Sigmoid colon (tissue), 7 donors: Measurements from ENCODE around the gene FCER2. TPM values are rescaled to one million over a fixed set of nuclear protein-coding genes. Genes with fewer than 3 reads are reported as not detected.
A peak's percentile ranks its signal among the peaks of the same experiment; 100 is the strongest.

ENCODE experiments used
- DNase-seq: peaks from one replicate; pipeline ENCODE4 v3.0.0-alpha.2; 2019
- H3K27ac ChIP-seq, 4 donors: fragments of 200-600 bp; sonication (generic); one replicate each; pipeline ENCODE4 v1.5.1; 2016 to 2019; ENCODE audit warnings: mild to moderate bottlenecking in 1 of 4
- H3K27me3 ChIP-seq, 3 donors: fragments of 200-600 bp; sonication (generic); one replicate each; pipeline ENCODE4 v1.5.1; 2019; ENCODE audit warnings: mild to moderate bottlenecking in 1 of 3
- H3K36me3 ChIP-seq, 4 donors: fragments of 200-600 bp; sonication (generic); one replicate each; pipeline ENCODE4 v1.5.1; 2016 to 2019
- H3K4me1 ChIP-seq, 4 donors: fragments of 200-600 bp; sonication (generic); one replicate each; pipeline ENCODE4 v1.5.1; 2017 to 2019
- H3K4me3 ChIP-seq, 4 donors: fragments of 200-600 bp; sonication (generic); one replicate each; pipeline ENCODE4 v1.5.1; 2017 to 2019; ENCODE audit warnings: mild to moderate bottlenecking in 2 of 4, moderate library complexity in 1 of 4
- H3K9me3 ChIP-seq, 4 donors: fragments of 200-600 bp in 3 of 4; sonication (generic) in 3 of 4; one replicate each; pipeline versions ENCODE4 v1.5.1 to v1.6.1; 2013 to 2019
- EP300 ChIP-seq, 4 donors: sonication (generic); formaldehyde crosslinking; IDR thresholded peaks; one replicate each; pipeline ENCODE4 v1.6.1; 2017; ENCODE audit warnings: antibody characterized with exemption in 4 of 4
- POLR2A ChIP-seq, 2 donors: fragments of 450-650 bp; IDR thresholded peaks; one replicate each; pipeline ENCODE4 v1.6.1; 2016; ENCODE audit warnings: antibody characterized with exemption in 2 of 2, mild to moderate bottlenecking in 2 of 2, moderate library complexity in 2 of 2
- POLR2AphosphoS5 ChIP-seq, 4 donors: sonication (generic); formaldehyde crosslinking; IDR thresholded peaks; one replicate each; pipeline ENCODE4 v1.6.1; 2017; ENCODE audit warnings: antibody characterized with exemption in 4 of 4
- WGBS, 2 donors: extraction: QIAGEN DNeasy Blood & Tissue Kit; methylation state at CpG; one replicate each; pipeline ENCODE4 v1.1.7; 2013; 5-methylcytosine and 5-hydroxymethylcytosine counted together
- intact Hi-C: fragments of 100-400 bp; cut with DNase I; formaldehyde crosslinking; loops from one replicate; pipeline ENCODE4 v1.15.1; 2023
- polyA plus RNA-seq, 3 donors: library from polyadenylated mRNA; stranded (reverse); fragments of 200-250 nt; gene quantifications; one replicate each; pipeline ENCODE4 v1.2.3, GENCODE V29; 2013
- total RNA-seq, 4 donors: library from RNA; depleted of rRNA; stranded (reverse); fragments of >200 nt; gene quantifications; one replicate each; pipeline ENCODE4 v1.1.0, GENCODE V29; 2016
- TF ChIP-seq, protein P1 (sequence below), 4 experiments: fragments of 450-650 bp in 3 of 4; fragments of 200-600 bp in 1 of 4; IDR thresholded peaks; one replicate each; pipeline ENCODE4 v1.5.1; 2016 to 2019; ENCODE audit warnings: antibody characterized with exemption in 4 of 4, mild to moderate bottlenecking in 3 of 4, moderate library complexity in 2 of 4
- donor health status: healthy with polysubstance abuse.
- donor health status: Bipolar disorder and iron deficiency.
- donor health status: healthy.

FCER2 gene
- total and polyA plus RNA-seq, 7 donors: 0.27 to 14.7 (median 0.61) TPM; not detected in 1

DNA sequence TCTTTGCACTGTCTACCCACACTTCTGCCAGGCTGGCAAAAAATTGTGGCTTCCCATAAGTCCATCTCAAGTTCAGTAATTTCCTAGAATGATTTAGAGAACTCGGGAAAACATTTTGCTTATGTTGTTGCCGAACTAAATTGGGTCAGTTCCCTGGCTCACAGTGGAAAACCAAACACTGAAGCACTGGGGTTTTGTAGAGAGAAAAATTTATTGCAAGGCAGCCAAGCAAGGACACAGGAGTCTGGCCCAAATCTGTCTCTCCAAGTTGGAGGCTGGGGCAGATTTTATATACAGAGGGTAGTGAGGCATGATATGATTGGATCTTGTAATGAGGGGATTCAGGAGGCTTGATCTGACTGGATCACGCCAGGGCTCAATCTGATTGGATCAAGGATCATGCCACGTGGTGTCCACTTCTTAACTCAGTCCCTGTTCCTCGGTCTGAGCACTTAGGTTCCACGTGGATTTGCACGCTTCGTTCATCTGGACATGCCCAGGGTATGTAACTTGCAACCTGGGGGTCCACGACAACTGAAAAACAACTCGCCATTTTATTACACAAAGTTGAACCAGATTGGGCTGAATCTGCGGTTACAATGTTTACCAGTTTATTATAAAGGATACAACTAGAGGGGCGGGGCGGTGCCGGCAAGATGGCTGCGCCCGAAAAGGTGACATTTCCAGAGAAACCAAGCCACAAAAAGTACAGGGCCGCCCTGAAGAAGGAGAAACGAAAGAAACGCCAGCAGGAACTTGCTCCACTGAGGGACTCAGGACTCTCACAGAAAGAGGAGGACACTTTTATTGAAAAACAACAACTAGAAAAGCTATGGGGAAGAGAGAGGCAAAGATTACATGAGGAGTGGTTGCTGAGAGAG lies 38.1 kb upstream of the FCER2 start:
- Histone ChIP-seq H3K36me3 (no peaks in the 10 kb centered on the region), H3K27me3 (no peaks in the 10 kb centered on the region), H3K9me3 (no peaks in the 10 kb centered on the region), H3K27ac (no peak overlapping the region), H3K4me1 (no peaks in the 10 kb centered on the region), H3K4me3 (no peak overlapping the region)
- DNase-seq: no peak
- intact Hi-C loops: no loop called here
- WGBS, 2 donors: 65 to 82% methylated on average over 19 of the region's 19 CpGs
- no peak for TF ChIP-seq EP300 (IDR thresholded peaks at IDR 0.05)
- TF ChIP-seq, protein P1, sequence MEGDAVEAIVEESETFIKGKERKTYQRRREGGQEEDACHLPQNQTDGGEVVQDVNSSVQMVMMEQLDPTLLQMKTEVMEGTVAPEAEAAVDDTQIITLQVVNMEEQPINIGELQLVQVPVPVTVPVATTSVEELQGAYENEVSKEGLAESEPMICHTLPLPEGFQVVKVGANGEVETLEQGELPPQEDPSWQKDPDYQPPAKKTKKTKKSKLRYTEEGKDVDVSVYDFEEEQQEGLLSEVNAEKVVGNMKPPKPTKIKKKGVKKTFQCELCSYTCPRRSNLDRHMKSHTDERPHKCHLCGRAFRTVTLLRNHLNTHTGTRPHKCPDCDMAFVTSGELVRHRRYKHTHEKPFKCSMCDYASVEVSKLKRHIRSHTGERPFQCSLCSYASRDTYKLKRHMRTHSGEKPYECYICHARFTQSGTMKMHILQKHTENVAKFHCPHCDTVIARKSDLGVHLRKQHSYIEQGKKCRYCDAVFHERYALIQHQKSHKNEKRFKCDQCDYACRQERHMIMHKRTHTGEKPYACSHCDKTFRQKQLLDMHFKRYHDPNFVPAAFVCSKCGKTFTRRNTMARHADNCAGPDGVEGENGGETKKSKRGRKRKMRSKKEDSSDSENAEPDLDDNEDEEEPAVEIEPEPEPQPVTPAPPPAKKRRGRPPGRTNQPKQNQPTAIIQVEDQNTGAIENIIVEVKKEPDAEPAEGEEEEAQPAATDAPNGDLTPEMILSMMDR (IDR thresholded peaks at IDR 0.05): no peak
- no peak for TF ChIP-seq POLR2AphosphoS5 (IDR thresholded peaks at IDR 0.05)
- TF ChIP-seq POLR2A (IDR thresholded peaks at IDR 0.05): no peak

- DNase-seq: no peak
- TF ChIP-seq, protein P1 (IDR thresholded peaks at IDR 0.05): no peak
- no peak for TF ChIP-seq EP300 (IDR thresholded peaks at IDR 0.05)
- no peak for TF ChIP-seq POLR2AphosphoS5 (IDR thresholded peaks at IDR 0.05)
- no peak for TF ChIP-seq POLR2A (IDR thresholded peaks at IDR 0.05)
- Histone ChIP-seq H3K9me3 (no peaks in the 10 kb centered on the region), H3K4me3 (no peak overlapping the region), H3K27me3 (peaks cover 0 to 3% (median 0%) of the 10 kb centered on the region in 3 donors), H3K27ac (no peak overlapping the region), H3K36me3 (no peaks in the 10 kb centered on the region), H3K4me1 (no peaks in the 10 kb centered on the region)
- WGBS, 2 donors: 30 to 43% methylated on average over 2 of the region's 2 CpGs
- intact Hi-C loops: no loop called here
Observed at GRCh38 chr19:7739211-7739755, 37.4 kb upstream of the FCER2 start.

- Histone ChIP-seq H3K4me1 (no peaks in the 10 kb centered on the region), H3K4me3 (no peak overlapping the region), H3K9me3 (no peaks in the 10 kb centered on the region), H3K36me3 (no peaks in the 10 kb centered on the region), H3K27ac (no peak overlapping the region), H3K27me3 (peaks cover 0 to 3% (median 0%) of the 10 kb centered on the region in 3 donors)
- intact Hi-C loops: no loop called here
- no peak for DNase-seq
- 74 to 81% methylated on average over 7 of the region's 7 CpGs for WGBS, 2 donors
- TF ChIP-seq EP300 (IDR thresholded peaks at IDR 0.05) (no peak), POLR2A (IDR thresholded peaks at IDR 0.05) (no peak), POLR2AphosphoS5 (IDR thresholded peaks at IDR 0.05) (no peak)
- TF ChIP-seq, protein P1 (IDR thresholded peaks at IDR 0.05): no peak
Observed at GRCh38 chr19:7738023-7738422, 36.1 kb upstream of the FCER2 start.

DNA sequence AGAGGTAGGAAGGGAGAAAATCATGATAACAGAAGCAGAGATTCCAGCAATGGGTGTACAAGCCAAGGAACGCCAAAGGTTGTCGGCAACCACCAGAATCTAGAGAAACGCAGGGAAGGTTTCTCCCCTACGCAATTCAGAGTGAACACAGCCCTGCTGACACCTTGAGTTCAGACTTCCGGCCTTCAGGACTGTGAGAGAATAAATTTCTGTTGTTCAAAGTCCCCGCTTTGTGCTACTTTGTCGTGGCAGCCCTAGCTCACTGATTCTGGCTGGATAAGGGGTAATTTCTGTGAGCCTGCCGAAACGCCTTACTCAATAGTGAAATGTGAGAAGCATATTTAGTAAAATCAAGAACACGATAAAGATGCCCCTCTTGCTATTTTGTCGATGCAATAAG lies 35.3 kb upstream of the FCER2 start:
- TF ChIP-seq, protein P1 (IDR thresholded peaks at IDR 0.05): no peak
- Histone ChIP-seq H3K27me3 (peaks cover 0 to 6% (median 2%) of the 10 kb centered on the region in 3 donors), H3K4me3 (no peak overlapping the region), H3K27ac (no peak overlapping the region), H3K36me3 (no peaks in the 10 kb centered on the region), H3K4me1 (no peaks in the 10 kb centered on the region), H3K9me3 (no peaks in the 10 kb centered on the region)
- peak; percentile 19 for DNase-seq
- intact Hi-C loops: no loop called here
- WGBS, 2 donors: 78 to 87% methylated on average over 11 of the region's 11 CpGs
